ENCODE results near the gene NKPD1.

- no peak for TF ChIP-seq CTCF (IDR thresholded peaks at IDR 0.05)
- TF ChIP-seq POLR2A (IDR thresholded peaks at IDR 0.05): no peak
These were observed 38.0 kb downstream of the NKPD1 start for GRCh38 chr19:45122832-45123231.
